ENCODE measurements around the gene VENTX.
"Not testable (repeated sequence)": the region's sequence is repeated elsewhere in the genome, so short reads cannot be mapped to it uniquely, and the experiment has no call there.

VENTX gene

GRCh38 chr10:133212853-133213494 is 24.7 kb upstream of the VENTX start:
- in situ Hi-C loops (cut with MboI; ENCODE audit: low pct_unique_long_range_greater_than_20kb, low sequenced_read_pairs), result no loop called here

GRCh38 chr10:133213641-133214467 is 23.8 kb upstream of the VENTX start:
- DNase-seq, result no peak
- in situ Hi-C loops (cut with MboI; ENCODE audit: low pct_unique_long_range_greater_than_20kb, low sequenced_read_pairs), result no loop called here

More at GRCh38 chr10:133212853-133213494, 24.7 kb upstream of the VENTX start:
- DNase-seq, result no peak

GRCh38 chr10:133214468-133215410 is 22.9 kb upstream of the VENTX start:
- in situ Hi-C loops (cut with MboI; ENCODE audit: low pct_unique_long_range_greater_than_20kb, low sequenced_read_pairs), result no loop called here
- DNase-seq, result no peak

- no peak for DNase-seq
- in situ Hi-C loops (cut with MboI; ENCODE audit: low pct_unique_long_range_greater_than_20kb, low sequenced_read_pairs), result no loop called here
Measured at GRCh38 chr10:133215586-133215985, 22.1 kb upstream of the VENTX start.

GRCh38 chr10:133216776-133217175 is 20.9 kb upstream of the VENTX start:
- no peak for DNase-seq
- in situ Hi-C loops (cut with MboI; ENCODE audit: low pct_unique_long_range_greater_than_20kb, low sequenced_read_pairs), result no loop called here

- in situ Hi-C loops (cut with MboI; ENCODE audit: low pct_unique_long_range_greater_than_20kb, low sequenced_read_pairs), result no loop called here
- no peak for DNase-seq
Measured at GRCh38 chr10:133217800-133218589, 19.7 kb upstream of the VENTX start.

GRCh38 chr10:133218891-133219290 is 18.8 kb upstream of the VENTX start:
- no peak for DNase-seq
- in situ Hi-C loops (cut with MboI; ENCODE audit: low pct_unique_long_range_greater_than_20kb, low sequenced_read_pairs), result no loop called here

GRCh38 chr10:133219782-133220181 is 17.9 kb upstream of the VENTX start:
- in situ Hi-C loops (cut with MboI; ENCODE audit: low pct_unique_long_range_greater_than_20kb, low sequenced_read_pairs), result no loop called here
- DNase-seq, result no peak

GRCh38 chr10:133221331-133221730 is 16.3 kb upstream of the VENTX start:
- in situ Hi-C loops (cut with MboI; ENCODE audit: low pct_unique_long_range_greater_than_20kb, low sequenced_read_pairs), result no loop called here
- no peak for DNase-seq

- in situ Hi-C loops (cut with MboI; ENCODE audit: low pct_unique_long_range_greater_than_20kb, low sequenced_read_pairs); DNase-seq: not testable (repeated sequence)
Measured at GRCh38 chr10:133221756-133222155, 15.9 kb upstream of the VENTX start.

- DNase-seq, result no peak
- in situ Hi-C loops (cut with MboI; ENCODE audit: low pct_unique_long_range_greater_than_20kb, low sequenced_read_pairs), result no loop called here
Measured at GRCh38 chr10:133224076-133224475, 13.6 kb upstream of the VENTX start.

GRCh38 chr10:133224756-133225372 is 12.8 kb upstream of the VENTX start:
- peak; percentile 45 for DNase-seq
- in situ Hi-C loops (cut with MboI; ENCODE audit: low pct_unique_long_range_greater_than_20kb, low sequenced_read_pairs), result no loop called here

GRCh38 chr10:133225707-133226191 is 11.9 kb upstream of the VENTX start:
- in situ Hi-C loops (cut with MboI; ENCODE audit: low pct_unique_long_range_greater_than_20kb, low sequenced_read_pairs), result no loop called here
- no peak for DNase-seq

GRCh38 chr10:133226251-133226808 is 11.3 kb upstream of the VENTX start:
- in situ Hi-C loops (cut with MboI; ENCODE audit: low pct_unique_long_range_greater_than_20kb, low sequenced_read_pairs), result no loop called here
- DNase-seq, result no peak

GRCh38 chr10:133227256-133227655 is 10.4 kb upstream of the VENTX start:
- DNase-seq, result no peak
- in situ Hi-C loops (cut with MboI; ENCODE audit: low pct_unique_long_range_greater_than_20kb, low sequenced_read_pairs), result no loop called here

GRCh38 chr10:133229265-133230043 is 8.2 kb upstream of the VENTX start:
- in situ Hi-C loops (cut with MboI; ENCODE audit: low pct_unique_long_range_greater_than_20kb, low sequenced_read_pairs), result no loop called here
- DNase-seq, result no peak

GRCh38 chr10:133230044-133230361 is 7.7 kb upstream of the VENTX start, which contains the start of gene UTF1:
Gene UTF1 (plus strand): TSS chr10:133230217. CDS start chr10:133230289, 72 bp downstream.
- in situ Hi-C loops (cut with MboI; ENCODE audit: low pct_unique_long_range_greater_than_20kb, low sequenced_read_pairs), result no loop called here
- no peak for DNase-seq
